ENCODE results near the gene TPM4. TPM values are rescaled to one million over a fixed set of nuclear protein-coding genes. Genes with fewer than 3 reads are reported as not detected.

TPM4 gene
- total and polyA plus RNA-seq, 2 experiments from 2014 or later = 223 to 288 TPM

DNA sequence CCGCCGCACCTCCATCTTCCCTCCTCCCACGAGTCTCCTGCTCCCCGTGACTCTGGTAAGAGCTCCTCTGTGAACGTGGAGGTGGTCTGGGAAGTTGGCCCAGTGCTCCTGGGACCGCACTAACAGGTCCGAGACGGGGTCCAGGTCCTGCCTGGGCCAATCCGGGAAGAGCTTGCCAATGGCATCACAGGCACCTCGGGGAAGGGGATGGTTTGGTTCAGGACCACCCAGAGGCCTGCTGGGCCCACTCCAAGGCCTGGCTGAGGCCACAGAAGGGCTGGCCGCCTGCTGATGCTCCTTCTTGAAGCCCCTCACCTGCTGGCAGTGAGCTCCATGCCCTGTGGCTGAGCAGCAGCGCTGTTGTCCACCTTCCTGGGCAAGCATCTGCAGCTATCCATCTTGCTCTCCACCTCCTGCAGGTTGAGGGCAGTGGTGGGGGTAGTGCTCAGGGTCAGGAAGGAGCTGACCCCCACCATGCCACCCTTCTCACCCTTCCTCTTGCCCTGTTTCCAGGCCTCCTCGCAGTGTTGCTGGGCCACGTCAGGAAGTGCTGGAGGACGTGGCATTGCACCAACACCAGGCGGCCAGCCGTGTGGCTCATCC is 41.2 kb upstream of the TPM4 start:
- Histone ChIP-seq H2AFZ (no peak overlapping the region), H3K4me3 (no peak overlapping the region), H4K20me1 (replicated peaks; ENCODE audit: insufficient read depth) (no peaks in the 10 kb centered on the region), H3K79me2 (replicated peaks; ENCODE audit: insufficient read depth) (no peaks in the 10 kb centered on the region), H3K4me1 (ENCODE audit: insufficient read depth) (no peaks in the 10 kb centered on the region), H3K36me3 (ENCODE audit: insufficient read depth) (no peaks in the 10 kb centered on the region), H3F3A (replicated peaks; ENCODE audit: low read depth) (no peaks in the 10 kb centered on the region), H3K27ac (ENCODE audit: low read depth) (no peak overlapping the region), H3K4me2 (no peak overlapping the region), H3K9me2 (ENCODE audit: insufficient read depth) (no peaks in the 10 kb centered on the region), H3K27me3 (ENCODE audit: insufficient read depth) (no peaks in the 10 kb centered on the region)
- DNase-seq (ENCODE audit: low spot score) (no peak), ATAC-seq (no peak)
- Mint-ChIP-seq H3K27ac (no peak overlapping the region), H3K4me3 (no peak overlapping the region), H3K9me3 (peaks cover 92% of the 10 kb centered on the region), H3K36me3 (ENCODE audit: low read depth) (peaks cover 21% of the 10 kb centered on the region), H3K4me1 (no peaks in the 10 kb centered on the region), H3K27me3 (ENCODE audit: insufficient read depth, low read depth, poor library complexity) (peaks cover 13% of the 10 kb centered on the region)
- TF ChIP-seq ZNF331 (CRISPR knock-in tag; IDR thresholded peaks at IDR 0.05; ENCODE audit: low read depth) (no peak), EZH2phosphoT487 (IDR thresholded peaks at IDR 0.05; ENCODE audit: unreplicated experiment) (no peak), REST (IDR thresholded peaks at IDR 0.05; ENCODE audit: unreplicated experiment) (no peak), EZH2 (IDR thresholded peaks at IDR 0.05; ENCODE audit: low read depth, unreplicated experiment) (no peak)

DNA sequence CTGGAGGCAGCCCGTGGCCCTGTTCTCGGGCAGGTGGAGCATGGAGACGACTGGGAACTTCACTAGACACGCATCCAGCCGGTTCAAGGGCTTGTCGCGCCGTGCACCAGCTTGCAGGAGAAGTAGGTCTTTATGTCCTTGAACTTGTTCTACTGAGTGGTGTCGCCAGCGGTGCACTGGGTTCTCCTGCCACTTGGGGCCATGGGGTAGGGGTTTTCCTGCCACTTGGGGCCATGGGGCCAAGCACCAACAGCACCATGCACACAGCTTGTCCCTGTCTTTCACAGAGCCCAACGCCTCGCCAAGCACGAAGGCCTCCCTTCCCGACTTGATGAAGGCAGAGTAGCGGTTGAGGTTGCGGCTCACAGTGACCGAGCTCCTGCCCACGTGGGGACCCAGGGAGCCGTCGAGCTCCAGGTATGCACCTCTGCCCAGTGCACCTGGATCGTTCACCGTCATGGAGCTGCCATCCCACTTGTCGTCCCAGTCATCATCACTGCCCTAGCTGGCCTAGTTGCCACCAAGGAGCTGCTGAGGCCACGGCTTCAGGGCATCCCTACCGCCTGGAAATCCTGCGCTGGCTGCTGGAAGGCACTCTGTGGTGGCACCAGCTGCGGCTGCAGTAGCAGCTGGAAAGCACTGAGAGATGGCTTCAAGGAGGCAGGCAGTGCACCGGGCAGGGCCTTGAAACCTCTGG is 40.5 kb upstream of the TPM4 start:
- DNase-seq (ENCODE audit: low spot score) = no peak
- peaks cover 88% of the 10 kb centered on the region for H3K9me3 Mint-ChIP-seq
- TF ChIP-seq EZH2 (IDR thresholded peaks at IDR 0.05; ENCODE audit: low read depth, unreplicated experiment) (no peak), POLR2AphosphoS5 (IDR thresholded peaks at IDR 0.05; ENCODE audit: low read depth) (no peak), CTCF (conservative IDR thresholded peaks at IDR 0.05; ENCODE audit: low read depth in 2 of 2) (no peak), EZH2phosphoT487 (IDR thresholded peaks at IDR 0.05; ENCODE audit: unreplicated experiment) (no peak), CREB1 (CRISPR knock-in tag; IDR thresholded peaks at IDR 0.05; ENCODE audit: low read depth) (no peak), NANOG (IDR thresholded peaks at IDR 0.05; ENCODE audit: borderline replicate concordance) (no peak)
- TF ChIP-seq, protein P1, sequence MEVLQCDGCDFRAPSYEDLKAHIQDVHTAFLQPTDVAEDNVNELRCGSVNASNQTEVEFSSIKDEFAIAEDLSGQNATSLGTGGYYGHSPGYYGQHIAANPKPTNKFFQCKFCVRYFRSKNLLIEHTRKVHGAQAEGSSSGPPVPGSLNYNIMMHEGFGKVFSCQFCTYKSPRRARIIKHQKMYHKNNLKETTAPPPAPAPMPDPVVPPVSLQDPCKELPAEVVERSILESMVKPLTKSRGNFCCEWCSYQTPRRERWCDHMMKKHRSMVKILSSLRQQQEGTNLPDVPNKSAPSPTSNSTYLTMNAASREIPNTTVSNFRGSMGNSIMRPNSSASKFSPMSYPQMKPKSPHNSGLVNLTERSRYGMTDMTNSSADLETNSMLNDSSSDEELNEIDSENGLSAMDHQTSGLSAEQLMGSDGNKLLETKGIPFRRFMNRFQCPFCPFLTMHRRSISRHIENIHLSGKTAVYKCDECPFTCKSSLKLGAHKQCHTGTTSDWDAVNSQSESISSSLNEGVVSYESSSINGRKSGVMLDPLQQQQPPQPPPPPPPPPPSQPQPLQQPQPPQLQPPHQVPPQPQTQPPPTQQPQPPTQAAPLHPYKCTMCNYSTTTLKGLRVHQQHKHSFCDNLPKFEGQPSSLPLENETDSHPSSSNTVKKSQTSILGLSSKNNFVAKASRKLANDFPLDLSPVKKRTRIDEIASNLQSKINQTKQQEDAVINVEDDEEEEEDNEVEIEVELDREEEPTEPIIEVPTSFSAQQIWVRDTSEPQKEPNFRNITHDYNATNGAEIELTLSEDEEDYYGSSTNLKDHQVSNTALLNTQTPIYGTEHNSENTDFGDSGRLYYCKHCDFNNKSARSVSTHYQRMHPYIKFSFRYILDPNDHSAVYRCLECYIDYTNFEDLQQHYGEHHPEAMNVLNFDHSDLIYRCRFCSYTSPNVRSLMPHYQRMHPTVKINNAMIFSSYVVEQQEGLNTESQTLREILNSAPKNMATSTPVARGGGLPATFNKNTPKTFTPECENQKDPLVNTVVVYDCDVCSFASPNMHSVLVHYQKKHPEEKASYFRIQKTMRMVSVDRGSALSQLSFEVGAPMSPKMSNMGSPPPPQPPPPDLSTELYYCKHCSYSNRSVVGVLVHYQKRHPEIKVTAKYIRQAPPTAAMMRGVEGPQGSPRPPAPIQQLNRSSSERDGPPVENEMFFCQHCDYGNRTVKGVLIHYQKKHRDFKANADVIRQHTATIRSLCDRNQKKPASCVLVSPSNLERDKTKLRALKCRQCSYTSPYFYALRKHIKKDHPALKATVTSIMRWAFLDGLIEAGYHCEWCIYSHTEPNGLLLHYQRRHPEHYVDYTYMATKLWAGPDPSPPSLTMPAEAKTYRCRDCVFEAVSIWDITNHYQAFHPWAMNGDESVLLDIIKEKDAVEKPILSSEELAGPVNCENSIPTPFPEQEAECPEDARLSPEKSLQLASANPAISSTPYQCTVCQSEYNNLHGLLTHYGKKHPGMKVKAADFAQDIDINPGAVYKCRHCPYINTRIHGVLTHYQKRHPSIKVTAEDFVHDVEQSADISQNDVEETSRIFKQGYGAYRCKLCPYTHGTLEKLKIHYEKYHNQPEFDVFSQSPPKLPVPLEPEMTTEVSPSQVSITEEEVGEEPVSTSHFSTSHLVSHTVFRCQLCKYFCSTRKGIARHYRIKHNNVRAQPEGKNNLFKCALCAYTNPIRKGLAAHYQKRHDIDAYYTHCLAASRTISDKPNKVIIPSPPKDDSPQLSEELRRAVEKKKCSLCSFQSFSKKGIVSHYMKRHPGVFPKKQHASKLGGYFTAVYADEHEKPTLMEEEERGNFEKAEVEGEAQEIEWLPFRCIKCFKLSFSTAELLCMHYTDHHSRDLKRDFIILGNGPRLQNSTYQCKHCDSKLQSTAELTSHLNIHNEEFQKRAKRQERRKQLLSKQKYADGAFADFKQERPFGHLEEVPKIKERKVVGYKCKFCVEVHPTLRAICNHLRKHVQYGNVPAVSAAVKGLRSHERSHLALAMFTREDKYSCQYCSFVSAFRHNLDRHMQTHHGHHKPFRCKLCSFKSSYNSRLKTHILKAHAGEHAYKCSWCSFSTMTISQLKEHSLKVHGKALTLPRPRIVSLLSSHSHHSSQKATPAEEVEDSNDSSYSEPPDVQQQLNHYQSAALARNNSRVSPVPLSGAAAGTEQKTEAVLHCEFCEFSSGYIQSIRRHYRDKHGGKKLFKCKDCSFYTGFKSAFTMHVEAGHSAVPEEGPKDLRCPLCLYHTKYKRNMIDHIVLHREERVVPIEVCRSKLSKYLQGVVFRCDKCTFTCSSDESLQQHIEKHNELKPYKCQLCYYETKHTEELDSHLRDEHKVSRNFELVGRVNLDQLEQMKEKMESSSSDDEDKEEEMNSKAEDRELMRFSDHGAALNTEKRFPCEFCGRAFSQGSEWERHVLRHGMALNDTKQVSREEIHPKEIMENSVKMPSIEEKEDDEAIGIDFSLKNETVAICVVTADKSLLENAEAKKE (CRISPR knock-in tag; IDR thresholded peaks at IDR 0.05) = no peak

More for the DNA sequence above, 40.5 kb upstream of the TPM4 start:
- Histone ChIP-seq H3K4me3 (no peak overlapping the region), H4K20me1 (replicated peaks; ENCODE audit: insufficient read depth) (no peaks in the 10 kb centered on the region), H3K27me3 (ENCODE audit: insufficient read depth) (no peaks in the 10 kb centered on the region), H3K27ac (ENCODE audit: low read depth) (no peak overlapping the region), H3K79me2 (replicated peaks; ENCODE audit: insufficient read depth) (no peaks in the 10 kb centered on the region), H3K4me2 (no peak overlapping the region), H3F3A (replicated peaks; ENCODE audit: low read depth) (no peaks in the 10 kb centered on the region), H3K4me1 (ENCODE audit: insufficient read depth) (no peaks in the 10 kb centered on the region; the same call in 1 of the 2 replicates), H2AFZ (no peak overlapping the region), H3K36me3 (ENCODE audit: insufficient read depth) (no peaks in the 10 kb centered on the region), H3K9me2 (ENCODE audit: insufficient read depth) (no peaks in the 10 kb centered on the region)
- no peak overlapping the region for H3K27ac Mint-ChIP-seq
- H3K27me3 Mint-ChIP-seq (ENCODE audit: insufficient read depth, low read depth, poor library complexity) = peaks cover 14% of the 10 kb centered on the region
- peaks cover 25% of the 10 kb centered on the region for H3K36me3 Mint-ChIP-seq (ENCODE audit: low read depth)
- ATAC-seq = no peak
- H3K4me1 Mint-ChIP-seq = no peaks in the 10 kb centered on the region
- no peak overlapping the region for H3K4me3 Mint-ChIP-seq
